Measurements from ENCODE around the gene TRPM5. TPM values are rescaled to one million over a fixed set of nuclear protein-coding genes. Genes with fewer than 3 reads are reported as not detected.

TRPM5 gene
- total and polyA plus RNA-seq, 2 of the 8 experiments (the other 6 are each of a cell fraction or from before 2014, with no cell fraction given): 0.02 TPM; not detected in 1

GRCh38 chr11:2481253-2481652, 36.9 kb upstream of the TRPM5 start:
- DNase-seq (ENCODE audit: low read depth in 1 of 2, low spot score in 2 of 2) (no peak), FAIRE-seq (no peak)
- Histone ChIP-seq H2BK12ac (ENCODE audit: low read depth, low read length) (no peak overlapping the region), H3K14ac (ENCODE audit: insufficient read length) (no peak overlapping the region), H4K91ac (replicated peaks; ENCODE audit: insufficient read length, low read length) (no peak overlapping the region), H2AK5ac (ENCODE audit: low read depth, low read length) (no peak overlapping the region), H4K5ac (ENCODE audit: insufficient read length, low read depth, low read length) (no peak overlapping the region), H3K23ac (ENCODE audit: insufficient read length) (no peak overlapping the region), H3K23me2 (ENCODE audit: low read depth, low read length) (no peaks in the 10 kb centered on the region), H3K4ac (replicated peaks; ENCODE audit: insufficient read length, low read depth, low read length) (no peak overlapping the region), H2BK20ac (ENCODE audit: low read length) (no peak overlapping the region), H3K56ac (replicated peaks; ENCODE audit: insufficient read length, low read depth, low read length) (no peak overlapping the region), H3K79me1 (ENCODE audit: low read depth, low read length) (no peaks in the 10 kb centered on the region), H2BK120ac (replicated peaks; ENCODE audit: low read depth, low read length) (no peak overlapping the region), H3K27ac (ENCODE audit: low read depth, low read length) (no peak overlapping the region), H3K79me2 (ENCODE audit: control insufficient read depth in 1 of 2, insufficient read depth in 2 of 2, low read length in 2 of 2) (no peaks in the 10 kb centered on the region), H3K18ac (ENCODE audit: extremely low read depth, low read length) (no peak overlapping the region), H3K9me3 (ENCODE audit: insufficient read depth in 2 of 2, low read depth in 1 of 2, low read length in 1 of 2) (peaks cover 9 to 16% of the 10 kb centered on the region in 2 experiments; a peak in 3 of 4 replicates), H3K4me1 (replicated peaks in 1 of 4; ENCODE audit: control insufficient read depth in 3 of 4, insufficient read depth in 4 of 4, low read length in 3 of 4) (no peaks in the 10 kb centered on the region), H4K20me1 (replicated peaks in 1 of 2; ENCODE audit: control insufficient read depth in 1 of 2, insufficient read depth in 2 of 2, low read length in 2 of 2) (no peaks in the 10 kb centered on the region), H3K4me2 (ENCODE audit: insufficient read depth in 1 of 2, low read depth in 2 of 2, low read length in 2 of 2) (no peak overlapping the region), H2AFZ (ENCODE audit: low read length) (no peak overlapping the region), H2BK5ac (ENCODE audit: low read depth, low read length) (no peak overlapping the region), H3K36me3 (ENCODE audit: control insufficient read depth in 2 of 4, insufficient read depth in 4 of 4, low read length in 3 of 4) (no peaks in the 10 kb centered on the region), H2BK15ac (ENCODE audit: low read length) (no peak overlapping the region), H3K4me3 (ENCODE audit: extremely low read depth in 1 of 4, insufficient read depth in 2 of 4, low read depth in 3 of 4, low read length in 4 of 4) (no peak overlapping the region), H3K9ac (replicated peaks in 1 of 4; ENCODE audit: extremely low read depth in 1 of 4, low read depth in 3 of 4, low read length in 3 of 4) (no peak overlapping the region), H3K27me3 (replicated peaks in 1 of 4; ENCODE audit: control insufficient read depth in 3 of 4, extremely low read depth in 1 of 4, insufficient read depth in 3 of 4, low read length in 3 of 4) (peaks cover 4 to 34% (median 20%) of the 10 kb centered on the region in 4 experiments), H4K8ac (ENCODE audit: extremely low read depth, insufficient read depth, low read length) (no peak overlapping the region)
- TF ChIP-seq SP2 (IDR thresholded peaks at IDR 0.05; ENCODE audit: low read length): no peak
- ChIA-PET CTCF (ENCODE audit: partially characterized antibody) (interaction anchor here (0.8 kb wide), 1 partner anchor 50 kb away, joined by 3 read pairs; no protein-coding TSS in a partner anchor), POLR2A (ENCODE audit: partially characterized antibody) (no interaction called here)
- WGBS, 2 experiments (ENCODE audit: extremely low coverage in 1 of 2, insufficient coverage in 1 of 2, insufficient read length in 1 of 2, insufficient replicate concordance in 2 of 2, low coverage in 1 of 2, low lambda C conversion rate in 2 of 2, missing lambda C conversion rate in 1 of 2): 82% methylated on average over 14 of the region's 14 CpGs; no CpG with 5 or more reads in 1 of the 2 experiments

Data from H1 (cell line).